NOMO-1 treated with DMSO at 0.1 percent for 48 hours (cell line): Measurements from ENCODE around the gene TNNC1.

Experiments used
- DNase-seq: peaks from one replicate; lab custom pipeline; 2025; ENCODE audit not compliant: unreplicated experiment; lab: John Stamatoyannopoulos, UW

Gene TNNC1

GRCh38 chr3:52402101-52402521 is 51.7 kb downstream of the TNNC1 start:
- no peak for DNase-seq

DNA sequence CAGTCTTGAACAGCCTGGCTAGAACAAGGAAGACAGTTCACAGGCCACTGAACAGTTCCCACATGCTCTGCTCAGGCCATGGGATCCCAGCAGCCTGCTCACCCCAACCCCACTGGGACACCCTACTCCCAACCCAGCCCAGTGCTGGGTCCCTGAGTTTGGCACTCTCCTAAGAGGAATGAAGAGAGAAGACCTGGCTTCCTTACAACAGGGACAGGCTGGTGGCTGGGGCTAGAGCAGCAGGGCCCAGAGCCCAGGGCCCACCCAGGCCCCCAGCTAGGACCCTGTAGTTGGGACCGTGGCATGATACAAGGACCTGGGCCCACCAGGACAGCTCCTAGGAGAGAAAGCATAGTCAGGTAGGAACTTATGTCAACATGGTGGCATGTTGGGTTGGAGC is 52.3 kb downstream of the TNNC1 start:
- no peak for DNase-seq
